Measurements from ENCODE around the gene EXOSC10.

Gene EXOSC10

GRCh38 chr1:11143907-11144306 lies 44.2 kb upstream of the EXOSC10 start:
- TF ChIP-seq CEBPB (IDR thresholded peaks at IDR 0.05) = no peak
- TF ChIP-seq YY1 (IDR thresholded peaks at IDR 0.05; ENCODE audit: low read depth) = no peak
- no peak for TF ChIP-seq EGR1 (IDR thresholded peaks at IDR 0.05)
- TF ChIP-seq NFIC (IDR thresholded peaks at IDR 0.05) = no peak
- no peak for TF ChIP-seq ZBTB7A (IDR thresholded peaks at IDR 0.05; ENCODE audit: low read depth)
- TF ChIP-seq EP300 (IDR thresholded peaks at IDR 0.05; ENCODE audit: borderline replicate concordance) = no peak
- no peak for TF ChIP-seq TEAD4 (IDR thresholded peaks at IDR 0.05)
- TF ChIP-seq USF1 (IDR thresholded peaks at IDR 0.05) = no peak
- TF ChIP-seq RAD21 (IDR thresholded peaks at IDR 0.05; ENCODE audit: low read depth) = no peak
- TF ChIP-seq CREB1 (IDR thresholded peaks at IDR 0.05; ENCODE audit: low read depth) = no peak
- TF ChIP-seq TAF1 (IDR thresholded peaks at IDR 0.05; ENCODE audit: low read depth) = no peak
- no peak for TF ChIP-seq FOXM1 (IDR thresholded peaks at IDR 0.05; ENCODE audit: borderline replicate concordance, low read depth)
- TF ChIP-seq, protein P1, sequence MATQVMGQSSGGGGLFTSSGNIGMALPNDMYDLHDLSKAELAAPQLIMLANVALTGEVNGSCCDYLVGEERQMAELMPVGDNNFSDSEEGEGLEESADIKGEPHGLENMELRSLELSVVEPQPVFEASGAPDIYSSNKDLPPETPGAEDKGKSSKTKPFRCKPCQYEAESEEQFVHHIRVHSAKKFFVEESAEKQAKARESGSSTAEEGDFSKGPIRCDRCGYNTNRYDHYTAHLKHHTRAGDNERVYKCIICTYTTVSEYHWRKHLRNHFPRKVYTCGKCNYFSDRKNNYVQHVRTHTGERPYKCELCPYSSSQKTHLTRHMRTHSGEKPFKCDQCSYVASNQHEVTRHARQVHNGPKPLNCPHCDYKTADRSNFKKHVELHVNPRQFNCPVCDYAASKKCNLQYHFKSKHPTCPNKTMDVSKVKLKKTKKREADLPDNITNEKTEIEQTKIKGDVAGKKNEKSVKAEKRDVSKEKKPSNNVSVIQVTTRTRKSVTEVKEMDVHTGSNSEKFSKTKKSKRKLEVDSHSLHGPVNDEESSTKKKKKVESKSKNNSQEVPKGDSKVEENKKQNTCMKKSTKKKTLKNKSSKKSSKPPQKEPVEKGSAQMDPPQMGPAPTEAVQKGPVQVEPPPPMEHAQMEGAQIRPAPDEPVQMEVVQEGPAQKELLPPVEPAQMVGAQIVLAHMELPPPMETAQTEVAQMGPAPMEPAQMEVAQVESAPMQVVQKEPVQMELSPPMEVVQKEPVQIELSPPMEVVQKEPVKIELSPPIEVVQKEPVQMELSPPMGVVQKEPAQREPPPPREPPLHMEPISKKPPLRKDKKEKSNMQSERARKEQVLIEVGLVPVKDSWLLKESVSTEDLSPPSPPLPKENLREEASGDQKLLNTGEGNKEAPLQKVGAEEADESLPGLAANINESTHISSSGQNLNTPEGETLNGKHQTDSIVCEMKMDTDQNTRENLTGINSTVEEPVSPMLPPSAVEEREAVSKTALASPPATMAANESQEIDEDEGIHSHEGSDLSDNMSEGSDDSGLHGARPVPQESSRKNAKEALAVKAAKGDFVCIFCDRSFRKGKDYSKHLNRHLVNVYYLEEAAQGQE (IDR thresholded peaks at IDR 0.05; ENCODE audit: low read depth) = no peak
- no peak for TF ChIP-seq MAX (IDR thresholded peaks at IDR 0.05)
- TF ChIP-seq TCF12 (IDR thresholded peaks at IDR 0.05; ENCODE audit: low read depth) = no peak

DNA sequence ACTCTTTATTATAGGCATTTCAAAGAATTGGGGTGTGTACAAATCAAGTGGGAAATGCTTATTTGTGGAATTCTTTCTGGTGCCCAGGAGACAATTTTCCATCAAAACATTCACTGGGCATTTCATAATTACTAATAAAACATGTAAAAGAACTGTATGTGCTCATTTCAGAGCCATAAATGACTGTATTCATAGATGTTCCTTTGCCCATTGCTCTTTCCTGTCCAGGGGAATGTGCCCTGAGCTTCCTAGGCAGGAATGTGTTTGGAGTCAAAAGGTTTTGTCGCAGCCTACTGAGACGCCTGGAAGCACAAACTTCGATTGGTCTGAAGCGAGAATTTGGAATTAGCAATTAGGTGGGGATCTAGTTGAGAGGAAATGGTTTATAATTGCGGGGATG lies 43.7 kb upstream of the EXOSC10 start:
- TF ChIP-seq EGR1 (IDR thresholded peaks at IDR 0.05) (no peak), YY1 (IDR thresholded peaks at IDR 0.05; ENCODE audit: low read depth) (no peak), TCF12 (IDR thresholded peaks at IDR 0.05; ENCODE audit: low read depth) (no peak), NFIC (IDR thresholded peaks at IDR 0.05) (no peak), TAF1 (IDR thresholded peaks at IDR 0.05; ENCODE audit: low read depth) (no peak), MAX (IDR thresholded peaks at IDR 0.05) (no peak), ZBTB7A (IDR thresholded peaks at IDR 0.05; ENCODE audit: low read depth) (no peak), FOXM1 (IDR thresholded peaks at IDR 0.05; ENCODE audit: borderline replicate concordance, low read depth) (no peak), RAD21 (IDR thresholded peaks at IDR 0.05; ENCODE audit: low read depth) (no peak), USF1 (IDR thresholded peaks at IDR 0.05) (no peak), TEAD4 (IDR thresholded peaks at IDR 0.05) (no peak), EP300 (IDR thresholded peaks at IDR 0.05; ENCODE audit: borderline replicate concordance) (no peak)

- TF ChIP-seq TEAD4 (IDR thresholded peaks at IDR 0.05) (no peak), YY1 (IDR thresholded peaks at IDR 0.05; ENCODE audit: low read depth) (no peak), CEBPB (IDR thresholded peaks at IDR 0.05) (no peak), CREB1 (IDR thresholded peaks at IDR 0.05; ENCODE audit: low read depth) (no peak), MAX (IDR thresholded peaks at IDR 0.05) (no peak), ZBTB7A (IDR thresholded peaks at IDR 0.05; ENCODE audit: low read depth) (no peak), TCF12 (IDR thresholded peaks at IDR 0.05; ENCODE audit: low read depth) (no peak), FOXM1 (IDR thresholded peaks at IDR 0.05; ENCODE audit: borderline replicate concordance, low read depth) (no peak), RAD21 (IDR thresholded peaks at IDR 0.05; ENCODE audit: low read depth) (no peak), TAF1 (IDR thresholded peaks at IDR 0.05; ENCODE audit: low read depth) (no peak), USF1 (IDR thresholded peaks at IDR 0.05) (no peak), EP300 (IDR thresholded peaks at IDR 0.05; ENCODE audit: borderline replicate concordance) (no peak), EGR1 (IDR thresholded peaks at IDR 0.05) (no peak), NFIC (IDR thresholded peaks at IDR 0.05) (no peak)
- TF ChIP-seq, protein P1 (IDR thresholded peaks at IDR 0.05; ENCODE audit: low read depth) = no peak
These were observed 43.1 kb upstream of the EXOSC10 start for GRCh38 chr1:11142618-11143391.

GRCh38 chr1:11138952-11139351 lies 39.3 kb upstream of the EXOSC10 start:
- no peak for TF ChIP-seq TAF1 (IDR thresholded peaks at IDR 0.05; ENCODE audit: low read depth)
- TF ChIP-seq EGR1 (IDR thresholded peaks at IDR 0.05) = no peak
- TF ChIP-seq MAX (IDR thresholded peaks at IDR 0.05) = no peak
- no peak for TF ChIP-seq CREB1 (IDR thresholded peaks at IDR 0.05; ENCODE audit: low read depth)
- TF ChIP-seq FOXM1 (IDR thresholded peaks at IDR 0.05; ENCODE audit: borderline replicate concordance, low read depth) = no peak
- no peak for TF ChIP-seq RAD21 (IDR thresholded peaks at IDR 0.05; ENCODE audit: low read depth)
- TF ChIP-seq TCF12 (IDR thresholded peaks at IDR 0.05; ENCODE audit: low read depth) = no peak
- TF ChIP-seq CEBPB (IDR thresholded peaks at IDR 0.05) = no peak
- TF ChIP-seq ZBTB7A (IDR thresholded peaks at IDR 0.05; ENCODE audit: low read depth) = no peak
- no peak for TF ChIP-seq YY1 (IDR thresholded peaks at IDR 0.05; ENCODE audit: low read depth)
- TF ChIP-seq USF1 (IDR thresholded peaks at IDR 0.05) = no peak
- no peak for TF ChIP-seq EP300 (IDR thresholded peaks at IDR 0.05; ENCODE audit: borderline replicate concordance)
- no peak for TF ChIP-seq TEAD4 (IDR thresholded peaks at IDR 0.05)
- TF ChIP-seq, protein P1 (IDR thresholded peaks at IDR 0.05; ENCODE audit: low read depth) = no peak
